Measurements from ENCODE around the gene MLH3.

Gene MLH3

DNA sequence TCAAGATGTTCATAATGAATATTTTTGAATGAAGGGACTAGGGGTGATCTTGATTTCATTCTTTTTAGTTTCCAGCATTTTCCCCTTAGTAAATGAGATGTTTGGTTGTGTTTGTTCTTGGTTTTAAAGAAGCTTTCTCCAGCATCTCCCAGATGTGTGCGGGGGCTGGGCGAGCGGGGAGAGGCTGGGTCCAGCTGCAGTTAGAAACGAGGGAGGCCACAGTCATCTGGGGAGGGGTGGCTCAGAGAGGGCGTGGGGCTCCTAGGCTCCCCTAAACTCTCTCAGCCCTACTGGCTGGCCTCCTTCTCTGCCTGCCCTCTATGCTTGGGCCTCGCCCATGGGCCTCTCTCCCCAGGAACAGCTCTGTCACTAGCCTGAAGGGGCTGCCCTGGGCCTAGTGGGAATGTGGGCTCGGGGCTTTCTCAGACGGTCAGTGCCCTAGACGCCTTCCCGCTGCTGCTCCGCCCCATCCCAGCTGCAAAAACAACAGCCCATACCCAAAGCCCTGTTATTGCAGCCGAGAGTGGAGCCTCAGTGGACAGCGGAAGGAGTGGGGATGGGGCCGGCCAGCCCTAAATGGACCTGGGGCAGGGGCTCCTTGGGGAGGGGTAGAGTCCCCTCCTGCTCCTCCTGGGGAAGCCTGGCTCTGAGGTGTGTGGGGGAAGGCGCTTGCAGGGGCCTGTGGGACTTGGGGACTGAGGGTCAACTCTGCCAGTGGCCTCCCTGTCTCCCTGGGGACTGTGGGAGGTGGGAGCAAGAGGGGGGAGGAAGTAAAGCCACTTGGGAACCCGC, 66.8 kb downstream of the MLH3 start:
- DNase-seq (ENCODE audit: low spot score): no peak

DNA sequence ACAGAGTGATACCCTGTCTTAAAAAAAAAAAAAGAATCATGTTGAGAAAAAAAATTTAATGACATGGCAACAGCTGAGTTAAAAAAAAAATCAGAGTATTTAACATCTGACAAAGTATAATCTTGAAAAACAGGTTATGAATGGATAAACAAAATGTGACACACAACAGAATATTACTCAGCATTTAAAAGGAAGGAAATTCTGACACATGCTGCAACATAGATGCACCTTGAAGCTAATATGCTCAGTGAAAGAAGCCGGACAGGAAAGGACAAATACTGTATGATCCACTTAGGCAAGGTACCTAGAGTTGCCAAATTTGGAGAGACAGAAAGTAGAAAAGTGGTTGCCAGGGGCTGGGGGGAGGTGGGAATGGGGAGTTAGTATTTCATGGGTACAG, 67.9 kb downstream of the MLH3 start:
- DNase-seq (ENCODE audit: low spot score): no peak

DNA sequence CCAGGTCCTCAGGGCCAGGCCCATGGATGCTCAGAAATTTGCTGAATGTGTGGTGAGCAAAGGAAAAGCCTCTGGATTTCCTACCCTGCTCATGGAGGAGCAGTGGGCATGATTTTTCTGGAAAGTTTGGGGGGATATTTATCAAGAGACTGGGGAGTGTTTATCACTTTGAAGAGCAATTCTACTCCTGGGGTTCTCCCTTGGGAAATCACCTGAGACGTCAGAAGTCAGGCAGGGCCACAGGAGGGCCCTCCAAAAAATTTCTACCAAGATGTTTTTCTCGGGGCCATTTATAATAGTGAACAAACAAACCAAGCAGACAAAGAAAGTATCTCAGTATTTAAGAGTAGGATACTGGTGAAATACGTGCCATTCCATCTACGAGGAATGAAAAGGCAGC, 68.6 kb downstream of the MLH3 start:
- no peak for DNase-seq (ENCODE audit: low spot score)

DNA sequence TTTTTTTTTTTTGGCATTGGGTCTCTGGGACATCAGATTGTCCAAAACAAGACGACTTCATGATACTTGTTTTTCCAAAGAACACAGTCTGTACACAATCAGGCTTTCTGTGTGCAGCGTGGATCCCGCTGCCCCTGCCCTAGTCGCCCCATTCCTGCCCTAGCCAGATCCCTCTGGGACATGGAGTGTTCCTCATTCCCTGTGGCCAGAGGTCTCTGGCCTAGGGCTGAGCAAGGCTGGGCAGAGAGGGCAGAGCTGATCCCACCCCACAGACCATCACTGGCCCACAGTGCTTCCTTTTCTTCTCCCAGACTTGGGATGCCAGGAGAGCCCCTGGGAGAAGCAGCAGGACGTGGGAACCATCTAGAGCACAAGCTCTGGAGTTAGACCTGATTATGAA, 69.4 kb downstream of the MLH3 start:
- peak; percentile 3 for DNase-seq (ENCODE audit: low spot score)

DNA sequence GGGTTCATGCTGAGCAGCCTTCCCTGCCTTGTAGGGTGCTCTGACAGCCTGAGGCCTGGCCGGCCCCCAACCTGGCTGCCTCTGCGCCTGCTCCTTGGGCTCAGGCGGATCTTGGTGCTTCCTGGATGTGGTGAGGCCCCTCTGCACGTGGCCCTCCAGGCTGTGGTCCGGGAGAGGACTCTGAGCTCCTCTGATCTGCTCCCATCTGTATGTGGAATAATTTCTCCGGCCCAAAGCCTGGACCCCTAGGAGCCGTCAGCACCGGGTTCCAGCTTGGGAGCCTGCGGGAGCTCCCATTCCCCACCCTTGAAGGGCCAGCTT, 69.8 kb downstream of the MLH3 start:
- DNase-seq (ENCODE audit: low spot score): no peak

DNA sequence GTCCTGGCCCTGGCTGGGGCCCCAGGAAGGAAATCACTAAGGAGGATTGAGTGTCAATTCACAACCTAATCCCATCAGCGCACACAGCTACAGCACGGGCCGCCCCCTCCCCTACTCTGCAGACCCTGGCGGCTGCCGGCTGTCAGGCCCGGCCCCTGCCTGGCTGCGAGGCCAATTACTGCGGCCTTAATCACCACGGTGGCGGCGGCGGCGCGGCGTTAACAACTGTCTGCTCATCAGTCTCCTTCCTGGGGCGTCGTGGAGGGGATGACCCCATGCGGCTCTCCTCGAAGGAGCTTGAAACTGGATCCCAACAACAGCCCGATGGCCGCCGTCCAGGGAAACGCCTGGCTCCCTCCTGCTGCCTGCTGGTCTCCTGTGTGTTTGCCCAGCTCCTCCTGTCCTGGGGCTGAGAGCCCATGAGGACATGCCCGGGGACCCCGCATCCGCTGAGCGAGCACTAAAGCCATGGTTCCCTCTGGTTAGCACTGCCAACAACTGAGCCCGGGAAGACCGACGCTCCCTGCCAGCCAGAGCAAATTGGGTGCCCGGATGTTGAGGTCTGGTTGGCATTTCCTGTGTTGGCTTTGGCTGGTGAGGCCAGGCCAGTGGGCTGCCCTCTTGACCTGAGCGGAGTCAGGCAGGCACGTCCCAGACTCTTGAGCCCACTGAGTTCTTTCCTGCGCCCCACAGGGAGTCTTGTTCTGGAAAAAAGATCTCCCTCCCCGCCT, 70.4 kb downstream of the MLH3 start:
- peak; percentile 25 for DNase-seq (ENCODE audit: low spot score)

DNA sequence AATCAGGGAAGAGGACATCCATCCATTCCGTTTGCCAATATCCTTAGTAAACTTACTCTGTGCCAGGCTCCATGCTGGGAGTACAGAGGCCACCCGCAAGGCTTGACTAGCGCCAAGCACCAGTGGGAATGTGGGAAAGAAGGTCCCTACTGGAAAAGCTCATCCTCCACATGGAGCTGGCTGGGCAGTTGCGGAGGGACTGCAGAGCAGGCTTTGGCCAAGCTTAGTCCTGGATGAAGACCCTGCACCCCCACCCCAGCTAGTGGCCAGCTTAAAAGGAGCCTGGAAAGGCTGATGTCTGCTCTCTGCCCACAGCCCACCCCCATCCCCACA, 70.9 kb downstream of the MLH3 start:
- peak; percentile 3 for DNase-seq (ENCODE audit: low spot score)

DNA sequence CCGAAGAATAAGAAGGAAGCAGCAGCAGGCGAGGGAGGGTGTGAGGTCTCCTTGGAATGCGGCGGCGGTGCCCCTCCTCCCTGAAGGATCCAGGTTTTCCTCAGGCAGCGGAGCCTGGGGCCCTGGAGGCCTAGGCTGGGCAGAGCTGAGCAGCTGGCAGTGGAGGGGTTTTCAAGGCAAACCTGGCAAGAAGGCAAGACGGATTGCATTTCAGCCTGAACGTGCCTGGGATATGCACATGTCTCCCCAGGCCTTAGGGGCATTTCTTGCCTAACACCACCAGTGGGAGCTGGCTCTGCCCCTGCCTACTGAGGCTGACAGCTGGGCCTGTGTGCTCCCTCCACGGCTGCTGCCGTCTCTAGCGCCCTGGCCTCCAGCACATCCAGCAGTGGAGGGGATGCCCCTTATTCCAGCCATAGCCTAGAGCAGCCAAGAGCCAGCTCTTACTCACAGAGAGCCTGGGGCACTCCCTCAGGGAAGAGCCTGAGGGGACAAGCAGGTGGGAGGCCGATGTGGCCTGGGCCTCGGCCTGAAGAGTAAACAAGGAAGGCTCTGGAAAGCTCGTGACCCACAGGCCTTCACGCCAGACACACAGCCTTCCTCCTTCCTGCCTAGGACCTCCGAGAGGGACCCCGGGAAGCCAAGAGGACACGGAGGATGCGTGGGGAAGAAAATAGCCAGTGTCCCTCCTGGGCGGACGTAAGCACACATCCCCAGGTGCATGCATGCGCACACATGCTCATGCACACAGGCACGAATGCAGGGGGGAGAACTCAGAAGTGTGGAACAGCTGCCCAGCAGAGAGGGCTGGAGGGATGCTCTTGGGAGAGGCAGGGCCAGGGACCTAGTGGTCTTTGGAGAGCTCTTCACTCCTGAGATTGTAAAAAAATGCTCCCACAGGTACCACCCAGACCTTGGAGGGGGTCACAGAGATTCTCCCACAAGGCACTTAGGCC, 71.5 kb downstream of the MLH3 start:
- peak; percentile 6 for DNase-seq (ENCODE audit: low spot score)

DNA sequence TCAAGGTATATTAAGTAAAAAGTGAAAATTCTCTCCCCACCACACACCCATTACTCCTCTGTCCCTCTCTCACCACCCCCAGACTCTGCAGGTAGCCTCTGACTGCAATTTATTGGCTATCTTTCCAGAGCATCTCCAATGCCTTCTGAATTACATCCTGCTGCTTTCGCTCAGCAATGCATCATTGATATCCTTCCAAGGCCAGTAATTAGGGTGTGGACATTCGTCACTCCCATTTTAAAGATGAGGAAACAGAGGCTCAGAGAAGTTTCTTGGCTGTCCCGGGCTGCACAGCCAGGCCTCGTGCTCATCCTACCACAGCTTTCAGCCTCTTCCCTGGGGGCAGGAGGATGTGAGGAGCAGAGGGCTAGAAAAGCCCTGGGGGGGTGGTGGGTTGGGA, 72.2 kb downstream of the MLH3 start:
- no peak for DNase-seq (ENCODE audit: low spot score)

DNA sequence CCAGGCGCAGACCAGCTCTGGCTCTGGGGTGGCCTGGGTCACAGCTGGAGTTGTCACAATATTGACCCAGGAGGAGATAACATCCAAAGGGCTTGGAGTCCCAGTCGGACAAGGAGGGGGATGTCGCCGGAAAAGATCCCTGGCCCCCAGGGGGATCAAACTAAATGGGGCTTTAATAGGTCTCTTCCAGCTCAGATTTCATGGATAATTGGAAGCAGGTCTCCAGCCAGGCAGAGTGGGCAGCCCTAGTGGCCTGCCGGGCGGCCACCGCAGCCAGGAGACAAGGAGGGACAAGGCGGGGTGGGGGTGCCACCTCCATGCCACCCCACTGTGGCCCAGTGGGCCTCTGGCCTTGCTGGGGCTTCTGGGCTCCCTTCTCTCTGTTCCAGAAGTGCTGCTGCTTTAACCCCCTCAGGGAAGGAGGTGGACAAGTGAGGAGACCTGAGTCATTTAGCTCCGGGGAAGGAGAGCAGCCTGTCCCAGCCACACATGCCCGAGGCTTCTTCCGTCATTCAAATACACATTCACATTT, 72.8 kb downstream of the MLH3 start:
- peak; percentile 4 for DNase-seq (ENCODE audit: low spot score)

DNA sequence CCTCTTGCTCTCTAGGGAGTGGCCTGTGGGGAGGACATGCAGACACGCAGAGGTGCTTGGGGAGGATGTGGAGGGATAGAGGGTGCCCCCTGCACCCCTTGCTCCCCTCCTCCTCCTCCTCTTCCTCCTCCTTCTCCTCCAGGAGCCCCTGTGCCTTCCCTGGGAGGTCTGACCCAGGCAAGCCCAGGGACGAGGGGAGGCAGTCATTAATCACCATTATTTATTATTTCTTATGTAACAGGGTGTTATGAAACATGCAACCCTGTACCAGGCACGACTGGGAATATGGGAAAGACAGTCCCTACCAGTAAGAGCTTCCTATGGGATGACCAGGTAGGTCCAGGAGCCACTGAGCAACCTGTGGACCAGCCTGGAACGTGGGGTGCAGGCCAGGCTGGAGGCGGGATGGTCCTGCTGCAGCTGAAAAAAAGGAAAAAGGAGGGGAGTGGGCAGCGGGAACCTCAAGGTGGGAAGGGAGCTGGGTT, 73.3 kb downstream of the MLH3 start:
- DNase-seq (ENCODE audit: low spot score): no peak

DNA sequence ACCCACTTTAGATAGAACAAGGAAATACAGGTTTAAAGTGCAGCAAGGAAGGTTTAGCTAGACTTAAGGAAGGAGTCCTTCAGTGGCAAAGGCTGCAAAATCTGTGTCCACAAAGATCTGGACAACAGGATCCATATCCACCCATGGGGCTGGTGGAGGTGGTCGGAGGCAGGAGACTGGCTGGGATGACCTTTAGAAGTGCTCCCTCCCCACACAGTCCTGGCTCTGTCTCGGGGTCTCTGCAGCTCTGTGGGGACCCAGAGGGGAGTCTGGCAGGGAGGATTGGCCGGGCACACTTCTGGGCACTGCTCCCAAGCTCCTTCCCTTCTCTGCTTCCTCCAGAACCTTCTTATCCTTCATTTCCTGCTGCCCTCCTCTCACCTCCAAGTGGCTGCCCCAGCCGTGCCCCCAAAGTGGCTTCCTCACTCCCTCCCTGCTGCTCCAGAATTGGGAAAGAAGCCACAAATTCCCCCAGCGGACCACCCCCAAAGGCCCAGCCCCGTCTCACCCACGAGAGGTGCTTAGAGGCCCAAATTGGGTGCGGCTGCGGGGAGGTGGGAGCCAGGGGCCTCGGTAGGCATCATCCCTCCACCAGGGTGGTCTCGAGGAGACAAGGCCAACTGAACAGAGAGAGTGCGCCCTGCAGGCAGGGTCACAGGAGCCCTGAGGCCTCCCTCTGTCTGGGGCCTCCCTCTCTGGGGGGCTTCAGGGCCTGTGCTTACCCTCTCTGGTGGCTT, 73.9 kb downstream of the MLH3 start:
- no peak for DNase-seq (ENCODE audit: low spot score)

DNA sequence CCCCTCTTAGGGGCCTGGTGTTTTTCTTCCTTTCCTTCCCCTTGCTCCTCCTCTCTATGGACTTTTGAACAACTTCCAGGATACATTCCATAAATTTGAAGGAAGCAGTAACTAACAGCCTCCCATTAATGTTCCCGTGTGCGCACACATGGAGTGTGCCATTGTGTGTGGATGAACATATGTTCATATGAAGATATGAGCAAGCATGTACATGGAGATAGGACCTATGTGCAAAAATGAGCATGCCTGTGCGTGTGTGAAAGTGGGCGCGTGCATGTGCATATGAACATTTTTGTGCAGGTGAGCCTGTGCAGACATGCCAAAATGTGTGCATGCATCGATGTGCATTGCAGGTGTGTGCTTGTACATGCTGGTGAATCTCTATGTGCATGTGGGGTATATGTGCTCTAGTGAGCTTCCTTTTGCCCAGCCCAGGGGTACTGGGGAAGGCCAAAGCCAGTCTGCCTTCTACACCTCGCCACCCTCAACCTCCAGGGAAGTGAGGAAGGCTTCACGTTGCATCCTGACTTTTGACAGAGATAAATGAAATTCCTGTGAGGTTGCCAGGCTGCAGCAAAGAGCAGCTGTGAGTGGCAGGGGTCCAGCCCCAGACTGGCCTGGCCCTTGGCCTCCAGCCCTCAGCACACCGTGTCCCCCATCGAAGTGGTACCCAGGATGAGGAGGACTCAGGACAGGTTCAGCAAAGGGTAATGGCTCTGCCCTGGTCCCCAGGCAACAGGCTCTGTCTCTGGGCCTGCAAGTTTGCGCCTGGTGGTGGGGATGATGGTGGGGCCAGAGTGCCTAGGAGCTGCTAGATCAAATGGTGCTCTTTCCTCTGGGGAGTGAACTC, 74.8 kb downstream of the MLH3 start:
- no peak for DNase-seq (ENCODE audit: low spot score)

DNA sequence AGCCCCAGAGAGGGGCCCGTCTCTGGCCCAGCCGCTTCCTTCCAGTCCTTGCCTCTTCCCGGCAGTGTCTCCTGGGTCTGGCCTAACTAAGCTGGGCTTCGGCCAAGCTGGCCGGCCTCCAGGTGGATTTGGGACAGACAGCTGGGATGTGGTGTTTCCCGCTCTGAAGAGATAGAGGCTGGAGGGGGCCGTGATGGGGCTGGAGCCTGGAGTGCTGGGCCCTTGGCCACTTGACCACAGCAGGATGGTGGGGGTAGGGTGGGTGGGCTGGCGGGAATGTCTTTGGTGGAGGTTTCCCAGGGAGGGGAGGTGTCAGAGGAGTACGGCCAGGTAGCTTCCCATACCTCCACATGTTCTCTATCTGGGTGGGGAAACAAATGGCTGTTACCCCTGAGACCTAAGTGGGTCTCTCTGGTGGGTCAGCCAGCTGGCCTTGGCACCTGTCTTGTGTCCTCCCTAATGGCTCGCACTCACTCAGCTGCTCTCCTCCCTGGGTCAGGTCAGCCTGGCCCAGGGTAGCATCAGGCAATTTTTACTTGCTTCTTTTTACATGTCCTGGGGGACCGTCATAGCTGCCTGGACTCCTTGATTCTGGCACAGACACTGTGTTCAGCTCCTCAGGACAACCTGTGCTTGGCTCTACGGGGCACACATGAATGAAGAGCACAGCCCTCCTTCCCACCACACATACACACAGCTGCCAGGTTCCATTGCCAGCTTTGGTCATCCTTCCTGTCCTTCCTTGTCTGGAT, 76.0 kb downstream of the MLH3 start:
- DNase-seq (ENCODE audit: low spot score): no peak

DNA sequence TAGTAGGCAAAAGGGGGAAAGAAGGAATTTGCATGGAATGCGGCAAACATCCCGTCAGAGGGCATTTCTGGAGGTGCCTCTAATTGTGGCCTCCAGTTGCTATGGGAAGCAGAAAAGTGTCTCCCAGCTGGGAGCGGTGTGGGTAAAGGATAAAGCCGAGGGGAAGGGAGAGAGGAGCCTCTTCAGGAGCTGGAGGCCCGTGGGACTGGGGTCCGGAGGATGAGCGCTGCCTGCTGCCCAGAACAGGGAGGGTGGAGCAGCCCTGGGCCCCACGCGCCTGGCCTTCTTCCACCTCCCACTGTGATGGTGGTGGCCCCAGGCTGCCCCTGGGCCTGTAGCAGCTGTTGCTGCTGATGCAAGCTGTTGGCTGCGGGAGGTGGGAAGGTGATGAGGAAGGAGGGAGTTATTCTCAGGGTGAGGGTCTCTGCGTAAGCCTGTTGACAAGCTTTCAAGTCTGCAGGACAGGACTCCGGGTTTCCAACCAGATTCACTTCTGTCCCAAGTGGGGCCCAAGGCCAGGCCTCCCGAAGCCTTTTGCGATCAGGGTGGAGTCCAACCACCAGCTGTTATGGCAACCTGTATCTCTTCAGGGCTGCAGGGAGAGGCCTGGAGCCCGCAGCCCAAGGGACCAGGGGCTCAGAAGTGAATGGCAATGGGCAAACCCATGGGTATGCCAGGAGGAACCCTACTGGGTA, 76.8 kb downstream of the MLH3 start:
- DNase-seq (ENCODE audit: low spot score): no peak

DNA sequence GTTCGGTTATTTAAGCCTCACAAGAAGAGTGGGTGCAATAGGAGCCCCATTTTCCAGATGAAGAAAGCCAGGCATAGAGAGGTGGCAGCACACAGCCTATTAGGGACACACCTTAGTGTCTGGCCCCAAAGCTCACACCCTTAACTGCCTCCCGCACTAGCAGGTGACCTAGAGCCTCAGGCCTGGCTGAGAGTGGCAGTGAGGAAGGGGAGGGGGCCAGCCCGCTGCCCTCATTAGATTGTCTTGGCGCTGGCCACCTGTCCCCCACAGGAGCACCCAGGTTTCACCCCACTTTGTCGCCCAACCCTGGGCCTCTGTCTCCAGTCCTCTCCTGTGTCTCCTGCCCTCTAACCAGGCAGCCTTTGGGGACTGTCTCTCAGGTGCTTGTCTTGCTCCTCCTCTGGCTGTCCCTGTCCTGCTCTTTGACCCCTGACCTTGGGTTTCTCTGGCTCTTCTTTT, 77.3 kb downstream of the MLH3 start:
- DNase-seq (ENCODE audit: low spot score): no peak

DNA sequence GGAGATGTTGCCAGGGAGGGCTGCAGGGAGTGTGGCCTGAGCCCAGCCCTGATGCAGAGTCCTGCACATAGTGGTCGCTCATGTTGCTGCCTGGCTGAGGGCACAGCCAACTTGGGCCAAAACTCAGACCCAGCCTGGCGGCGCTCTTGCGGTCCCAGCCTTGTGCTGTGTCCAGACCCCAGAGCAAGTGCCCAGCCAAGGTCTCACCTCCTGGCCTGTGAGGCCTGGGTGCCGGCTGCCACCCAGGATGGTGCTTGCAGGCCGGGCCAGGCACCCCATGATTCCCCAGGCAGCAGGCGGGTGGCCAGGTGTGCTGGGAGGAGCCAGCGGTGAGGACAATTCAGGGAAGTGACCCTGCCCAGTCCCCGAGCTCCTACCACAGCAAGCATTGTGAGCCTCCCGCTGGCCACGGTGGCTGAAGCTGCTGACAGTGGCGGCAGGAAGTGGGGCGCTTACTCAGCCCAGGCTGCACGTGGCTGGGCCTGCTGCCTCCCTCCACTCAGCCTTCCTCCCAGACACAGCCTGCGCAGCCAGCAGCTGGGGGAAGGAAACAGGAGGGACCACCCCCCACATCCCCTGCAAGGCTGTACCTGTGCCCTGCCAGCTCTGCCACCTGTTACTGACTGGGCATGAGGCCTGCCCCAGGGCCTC, 78.1 kb downstream of the MLH3 start:
- DNase-seq (ENCODE audit: low spot score): no peak

DNA sequence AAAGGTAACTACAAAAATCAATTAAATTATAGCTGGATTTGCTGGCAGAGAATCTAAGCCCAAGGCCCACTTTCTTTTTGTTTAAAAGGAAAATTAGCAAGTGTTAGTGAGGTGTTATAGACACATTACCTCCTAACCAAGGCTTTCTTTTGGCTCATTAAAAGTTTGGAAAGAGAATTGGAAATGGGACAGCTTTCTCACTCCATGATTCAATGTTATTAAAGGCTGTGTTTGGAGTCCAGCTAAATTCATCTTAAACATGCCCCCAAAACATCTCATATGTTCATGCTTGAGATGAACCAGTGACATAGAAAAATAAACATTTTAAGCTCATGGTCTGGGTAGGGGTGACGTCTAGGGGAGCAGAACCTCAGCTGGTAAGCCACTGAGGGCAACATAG, 82.5 kb downstream of the MLH3 start:
- no peak for DNase-seq (ENCODE audit: low spot score)

Measured in AG08396 (cell line).